GM21576 (cell line): ENCODE data around the gene RPS6KA2.
"Not testable (repeated sequence)": the region's sequence is repeated elsewhere in the genome, so short reads cannot be mapped to it uniquely, and the experiment has no call there.

Source experiments
- ATAC-seq: cut with Tn5 transposase; IDR thresholded peaks from one replicate; pipeline ENCODE4 v1.9.1; 2021; ENCODE audit warnings: mild to moderate bottlenecking, moderate library complexity; ENCODE audit not compliant: unreplicated experiment

The RPS6KA2 gene

DNA sequence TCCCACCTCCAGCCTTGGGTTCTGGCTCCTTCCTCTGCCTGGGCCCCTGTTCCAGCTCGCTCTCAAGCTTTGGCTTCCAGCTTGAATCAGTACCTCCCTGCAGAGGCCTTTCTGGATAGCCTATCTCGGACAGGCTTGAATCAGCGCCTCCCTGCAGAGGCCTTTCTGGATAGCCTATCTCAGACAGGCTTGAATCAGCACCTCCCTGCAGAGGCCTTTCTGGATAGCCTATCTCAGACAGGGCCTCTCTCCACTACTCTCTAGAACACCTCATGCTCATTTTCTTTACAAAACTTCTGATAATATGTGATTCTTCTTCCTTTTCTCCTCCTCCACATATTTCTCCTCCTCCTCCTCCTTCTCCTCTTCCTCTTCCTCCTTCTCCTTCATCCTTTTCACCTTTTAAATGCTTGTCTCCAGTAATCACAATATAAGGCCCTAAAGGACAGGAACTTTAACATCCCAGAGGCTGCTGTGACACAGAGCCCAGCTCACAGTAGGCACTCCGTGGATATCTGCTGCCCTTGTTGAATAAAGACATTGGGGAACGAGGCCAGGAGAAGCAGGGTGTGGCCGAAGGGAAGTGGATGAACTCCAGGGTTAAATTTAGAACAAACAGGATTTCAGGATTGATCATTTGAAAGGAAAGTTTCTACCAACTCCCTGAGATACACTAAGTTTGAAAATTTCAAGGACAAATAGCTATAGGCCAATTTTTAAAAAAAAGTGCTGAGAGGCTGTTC lies 9.3 kb upstream of the RPS6KA2 start:
- no peak for ATAC-seq

DNA sequence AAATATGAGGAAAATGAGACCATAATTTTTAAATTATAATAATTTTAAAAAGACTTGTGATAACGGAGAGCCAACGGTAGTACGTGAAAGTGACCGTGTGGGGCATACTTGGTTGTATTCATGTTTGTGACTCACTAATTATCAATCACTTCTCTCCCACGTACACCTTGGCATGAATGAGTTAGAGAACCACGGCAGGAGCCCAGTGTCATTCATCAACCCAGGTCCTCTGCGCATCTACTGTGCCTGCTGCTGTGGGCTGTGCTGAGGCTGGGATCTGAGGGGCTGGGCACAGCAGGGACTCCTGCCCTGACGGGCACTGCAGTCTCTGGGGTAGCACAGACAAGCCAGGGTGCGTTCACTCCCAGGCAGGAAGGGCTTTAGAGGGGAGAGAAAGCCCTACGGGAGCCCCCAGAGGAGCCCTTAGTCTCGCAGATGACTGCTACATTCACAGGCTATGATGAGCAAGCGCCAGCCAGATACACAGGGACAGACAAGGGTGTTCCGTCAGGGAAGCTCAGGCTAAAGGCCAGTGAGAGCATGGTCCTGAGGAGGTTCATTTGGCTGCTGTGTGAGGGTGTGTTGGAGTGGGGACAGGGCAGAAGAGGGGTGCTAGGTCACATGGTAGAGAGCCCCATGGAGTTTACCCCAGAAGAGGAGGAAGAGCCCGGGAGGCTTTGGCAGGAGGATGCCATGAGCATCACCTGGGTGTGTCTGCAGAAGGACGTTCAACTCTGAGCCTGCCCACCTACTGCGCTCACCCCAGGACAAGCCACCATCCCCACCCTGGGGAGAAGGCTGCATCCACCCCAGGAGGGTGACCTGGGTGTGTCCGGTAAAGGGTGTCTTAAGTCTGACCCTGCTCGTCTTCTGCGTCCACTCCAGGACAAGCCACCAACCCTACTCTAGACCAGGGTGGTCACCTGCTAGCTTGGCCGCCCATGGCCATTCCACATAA lies 8.2 kb upstream of the RPS6KA2 start:
- ATAC-seq: no peak

DNA sequence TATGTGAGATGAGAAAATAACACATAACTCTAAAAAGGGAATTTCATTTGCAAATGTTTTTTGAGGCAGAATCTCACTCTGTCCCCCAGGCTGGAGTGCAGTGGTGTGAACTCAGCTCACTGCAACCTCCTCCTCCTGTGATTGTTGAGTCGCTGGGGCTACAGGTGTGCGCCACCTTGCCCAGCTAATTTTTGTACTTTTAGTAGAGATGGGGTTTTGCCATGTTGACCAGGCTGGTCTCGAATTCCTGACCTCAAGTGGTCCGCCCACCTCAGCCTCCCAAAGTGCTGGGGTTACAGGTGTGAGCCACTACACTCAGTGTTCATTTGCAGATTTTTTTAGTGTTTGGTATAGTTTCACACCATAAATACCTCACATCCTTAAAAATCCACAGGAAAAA lies 7.5 kb upstream of the RPS6KA2 start:
- ATAC-seq: not testable (repeated sequence)

DNA sequence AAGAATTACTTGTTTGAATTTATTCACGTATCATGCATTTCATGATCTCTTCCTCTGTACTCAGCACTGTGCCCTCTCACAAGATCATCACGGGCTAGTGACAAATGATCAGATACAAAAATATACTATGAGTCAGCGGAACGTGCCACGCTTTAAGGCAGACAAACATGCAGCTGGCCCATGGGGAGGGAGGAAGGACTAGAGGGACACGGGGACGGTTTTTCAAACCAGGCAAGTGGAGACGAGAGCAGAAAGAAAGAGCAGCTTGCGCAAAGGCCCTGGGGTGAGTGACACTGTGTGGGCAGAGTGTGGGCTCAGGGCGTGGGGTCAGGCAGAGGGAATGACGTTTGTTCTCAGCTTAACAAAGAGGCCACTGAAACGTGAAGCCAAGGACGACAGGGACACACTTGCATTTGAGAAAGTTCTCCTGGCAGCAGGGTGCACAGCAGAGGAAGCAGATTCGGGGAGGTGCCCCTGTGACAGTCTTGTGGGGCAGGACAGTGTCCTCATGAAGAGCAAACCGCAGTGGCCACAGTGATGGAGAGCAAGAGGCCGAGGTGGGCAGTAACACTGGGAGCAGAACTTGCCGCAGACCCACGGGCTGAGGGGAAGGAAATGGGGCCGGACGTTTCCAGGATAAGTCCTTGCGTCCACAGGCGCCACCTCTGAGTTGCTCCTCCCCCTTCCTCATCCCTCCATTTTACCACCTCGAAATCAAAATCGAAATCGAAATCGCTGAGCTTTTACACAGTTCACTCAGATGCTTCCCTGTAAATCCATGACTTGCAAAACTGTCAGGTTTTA lies 6.9 kb upstream of the RPS6KA2 start:
- ATAC-seq: no peak

DNA sequence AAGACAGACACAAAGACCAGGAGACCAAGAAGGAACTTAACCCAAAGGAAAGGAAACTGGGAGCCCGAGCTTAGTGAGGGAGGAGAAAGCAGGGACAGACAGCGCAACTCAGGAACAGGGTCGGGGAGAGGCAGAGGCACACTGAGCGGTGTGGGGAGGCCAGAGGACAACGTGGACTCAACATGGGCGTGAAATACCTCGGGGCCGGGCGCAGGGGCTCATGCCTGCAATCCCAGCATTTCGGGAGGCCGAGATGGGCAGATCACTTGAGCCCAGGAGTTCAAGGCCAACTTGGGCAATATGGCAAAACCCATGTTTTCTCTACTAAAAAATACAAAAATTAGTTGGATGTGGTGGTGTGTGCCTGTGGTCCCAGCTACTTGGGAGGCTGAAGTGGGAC lies 5.7 kb upstream of the RPS6KA2 start:
- ATAC-seq: no peak

DNA sequence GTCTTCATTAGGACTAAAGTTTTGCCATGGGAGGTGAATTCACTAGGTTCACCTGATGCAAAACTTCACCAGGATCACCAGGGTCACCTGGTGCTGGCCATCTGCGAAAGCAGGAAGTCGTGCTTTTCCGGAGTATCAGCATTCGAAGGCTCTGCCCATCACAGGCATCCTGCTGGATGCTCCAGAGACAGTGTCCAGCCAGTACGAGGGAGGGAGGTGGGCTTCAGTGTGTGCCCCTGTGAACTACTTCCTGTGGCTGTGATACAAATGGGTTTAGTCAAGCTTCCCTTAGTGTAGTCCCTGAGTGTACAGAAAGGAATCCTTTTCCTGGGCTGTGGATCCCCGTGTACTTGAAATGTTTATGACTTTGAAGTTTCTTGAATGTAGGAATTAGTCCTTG lies 3.4 kb upstream of the RPS6KA2 start:
- ATAC-seq: no peak

DNA sequence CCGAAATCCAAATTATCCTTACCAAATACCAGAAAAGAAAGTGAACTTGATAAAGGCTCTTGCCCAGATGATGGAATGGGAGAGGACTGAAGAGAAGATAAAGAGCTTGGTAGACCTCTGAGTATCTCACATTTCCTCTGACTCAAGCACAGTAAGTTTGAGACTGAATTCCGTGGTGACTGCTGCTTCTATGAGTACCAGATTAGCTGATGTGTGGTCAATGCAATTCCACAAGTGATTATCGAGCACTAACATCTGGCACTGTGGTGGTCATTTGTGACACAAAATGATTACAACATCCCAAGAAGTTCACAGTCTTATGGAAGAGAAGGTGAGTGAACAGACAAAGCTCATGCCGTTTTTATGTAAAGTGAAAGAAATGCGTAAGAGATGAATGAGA lies 2.6 kb upstream of the RPS6KA2 start:
- ATAC-seq: no peak

DNA sequence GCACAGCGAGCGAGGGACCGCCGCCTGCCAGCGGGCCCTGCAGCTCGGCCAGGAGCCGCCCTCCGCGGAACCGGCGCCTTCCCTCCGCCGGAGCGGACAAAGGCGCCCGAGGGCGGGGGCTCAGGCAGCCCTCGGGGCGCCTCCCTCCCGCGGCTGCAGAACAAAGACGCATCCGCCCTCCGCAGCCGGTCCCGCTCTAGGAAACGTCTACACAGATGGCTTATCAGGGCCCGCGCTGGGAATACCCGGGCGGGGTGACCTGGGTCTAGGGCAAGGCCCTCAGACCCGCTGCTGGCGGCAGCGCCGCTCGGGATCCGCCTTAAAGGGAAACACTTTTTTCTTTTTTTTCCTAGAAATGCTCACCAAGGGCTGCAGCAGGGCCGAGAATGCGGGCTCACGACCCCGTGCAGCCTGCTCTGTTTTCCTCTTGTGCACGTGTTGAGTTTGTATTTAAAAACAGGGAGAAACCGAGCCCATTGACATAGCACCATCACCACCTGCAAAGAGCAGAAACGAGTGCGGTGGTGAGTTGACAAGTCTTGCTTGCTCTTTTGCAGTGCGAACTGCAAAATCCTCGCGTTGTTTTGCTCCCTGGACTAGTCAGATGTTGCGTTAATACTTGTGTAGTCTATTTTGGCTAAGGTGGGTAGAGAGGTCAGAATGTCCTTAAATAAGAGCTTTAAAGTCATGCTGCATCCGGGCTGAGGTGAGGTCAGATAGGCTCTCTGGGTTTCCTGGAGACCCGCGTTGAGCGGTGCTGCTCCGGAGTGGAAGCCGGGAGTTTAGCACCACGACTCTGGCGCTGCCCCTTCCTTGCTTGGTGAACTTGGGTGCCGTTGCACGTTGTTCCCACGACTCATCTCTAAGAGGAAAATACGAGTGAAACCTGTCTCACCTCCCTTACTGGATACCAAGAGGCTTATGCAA lies 1.1 kb upstream of the RPS6KA2 start:
- peak; percentile 22 for ATAC-seq

DNA sequence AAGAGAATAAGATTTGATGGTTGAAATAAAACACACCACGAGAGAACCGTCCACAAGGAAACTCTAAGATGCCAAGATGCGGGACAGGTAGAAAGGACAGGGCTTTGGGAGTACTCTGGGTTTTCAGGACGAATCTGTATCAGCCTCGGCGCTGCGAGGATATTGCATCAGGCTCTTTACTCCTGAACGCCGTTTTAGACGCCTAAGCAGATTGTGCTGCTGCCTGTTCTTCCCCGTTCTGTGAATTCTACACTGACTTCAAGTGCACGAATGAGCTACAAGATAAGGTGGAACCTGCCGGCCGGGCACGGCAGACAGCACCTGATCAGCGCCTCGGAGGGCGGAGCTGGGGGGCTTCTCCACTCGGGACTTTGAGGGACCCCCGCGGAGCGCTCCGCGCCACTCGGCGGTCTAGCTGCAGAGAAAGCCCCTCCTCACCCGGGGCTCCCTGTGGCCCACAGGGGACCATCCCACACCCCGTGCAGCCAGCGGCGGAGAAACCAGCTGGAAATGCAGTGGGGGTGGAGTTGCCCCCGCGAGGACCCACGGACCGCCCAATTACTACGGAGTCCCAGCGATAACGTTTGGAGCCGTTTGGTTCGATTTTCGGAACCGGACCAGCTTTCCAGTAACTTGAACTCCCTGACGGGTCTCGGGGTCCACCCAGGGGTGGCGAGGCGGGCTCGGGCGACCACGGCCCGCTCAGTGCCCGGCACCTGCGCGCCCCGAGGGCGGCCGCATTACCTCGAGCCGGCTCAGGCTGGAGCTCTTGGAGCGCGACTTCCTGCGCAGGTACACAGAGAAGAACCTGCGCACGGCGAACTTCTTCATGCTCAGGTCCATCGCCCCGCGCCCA lies 646 bp downstream of the RPS6KA2 start:
- ATAC-seq: peak; percentile 0

DNA sequence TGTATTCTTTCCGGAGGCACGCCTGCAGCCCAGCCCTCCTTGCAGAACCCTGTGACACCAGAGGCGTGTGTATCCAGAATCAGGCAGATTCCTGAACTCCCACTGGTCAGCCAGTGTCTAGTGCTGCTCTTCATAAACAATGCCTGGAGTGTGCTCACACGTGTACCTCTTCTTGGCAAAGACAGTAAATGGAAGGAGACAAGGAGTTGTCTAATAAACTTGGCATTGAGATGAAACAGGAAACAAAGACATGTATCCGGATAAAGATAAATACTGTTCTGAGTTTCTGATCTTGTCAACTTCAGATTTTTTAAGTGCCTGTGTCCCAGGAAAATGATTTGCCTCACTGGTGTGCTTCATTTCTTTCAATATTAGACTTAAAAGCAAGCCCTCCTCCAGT lies 1.7 kb downstream of the RPS6KA2 start:
- no peak for ATAC-seq

DNA sequence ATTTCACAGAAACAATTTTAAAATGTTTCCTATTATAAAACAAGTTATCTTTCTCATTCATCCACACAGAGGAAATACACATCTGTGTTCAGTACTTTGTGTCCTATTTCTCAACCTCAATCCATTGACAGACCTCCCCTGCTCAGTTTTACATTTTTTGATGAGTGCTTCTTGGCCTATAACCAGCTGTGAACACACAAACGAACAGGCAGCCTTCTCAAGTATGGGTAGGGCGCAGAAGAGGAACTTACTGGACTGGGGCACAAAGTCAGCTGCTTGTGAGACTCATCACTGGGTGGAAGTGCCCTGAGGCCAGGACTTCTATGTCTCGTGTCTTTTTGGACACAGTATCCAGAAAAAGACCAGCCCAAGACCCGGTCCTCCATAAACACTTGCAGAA lies 2.8 kb downstream of the RPS6KA2 start:
- no peak for ATAC-seq

DNA sequence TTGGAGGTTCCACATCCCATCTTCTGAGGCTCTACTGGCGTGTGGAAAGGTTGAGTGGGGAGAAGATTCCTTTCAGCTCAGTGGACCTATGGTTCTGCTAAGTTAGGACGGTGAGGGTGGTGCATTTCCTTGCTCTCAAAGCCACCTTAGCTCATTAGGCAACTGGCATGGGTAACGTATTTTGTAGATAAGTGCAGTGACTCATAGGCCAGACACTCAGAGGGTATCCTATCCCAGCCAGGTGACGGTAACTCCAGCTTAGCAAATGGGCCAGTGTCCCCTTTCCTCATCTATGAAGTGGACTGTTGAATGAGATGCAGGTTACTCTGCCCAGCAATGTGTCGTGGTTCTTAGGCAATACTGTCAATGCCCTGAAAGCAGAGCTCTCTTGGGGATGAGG lies 3.7 kb downstream of the RPS6KA2 start:
- ATAC-seq: no peak

DNA sequence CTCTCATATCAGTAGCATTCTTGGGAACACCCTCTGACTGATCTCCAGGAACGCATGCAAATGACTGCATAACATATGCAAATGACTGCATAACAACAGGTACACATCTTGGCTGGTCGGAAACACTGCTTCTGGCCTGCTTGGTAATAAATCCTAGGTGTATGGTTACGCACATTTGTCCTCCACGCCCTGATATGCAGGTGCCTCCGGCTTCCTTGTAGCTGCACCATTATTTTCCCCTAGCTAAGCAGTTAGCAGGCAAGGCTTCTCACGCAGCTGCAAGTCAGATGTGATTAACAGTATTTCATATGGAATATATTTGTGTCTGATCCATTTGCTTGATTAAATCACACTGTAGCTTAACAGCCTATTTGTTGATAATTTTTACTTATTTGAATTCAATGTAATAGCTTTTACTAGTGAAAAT lies 5.9 kb downstream of the RPS6KA2 start:
- no peak for ATAC-seq

DNA sequence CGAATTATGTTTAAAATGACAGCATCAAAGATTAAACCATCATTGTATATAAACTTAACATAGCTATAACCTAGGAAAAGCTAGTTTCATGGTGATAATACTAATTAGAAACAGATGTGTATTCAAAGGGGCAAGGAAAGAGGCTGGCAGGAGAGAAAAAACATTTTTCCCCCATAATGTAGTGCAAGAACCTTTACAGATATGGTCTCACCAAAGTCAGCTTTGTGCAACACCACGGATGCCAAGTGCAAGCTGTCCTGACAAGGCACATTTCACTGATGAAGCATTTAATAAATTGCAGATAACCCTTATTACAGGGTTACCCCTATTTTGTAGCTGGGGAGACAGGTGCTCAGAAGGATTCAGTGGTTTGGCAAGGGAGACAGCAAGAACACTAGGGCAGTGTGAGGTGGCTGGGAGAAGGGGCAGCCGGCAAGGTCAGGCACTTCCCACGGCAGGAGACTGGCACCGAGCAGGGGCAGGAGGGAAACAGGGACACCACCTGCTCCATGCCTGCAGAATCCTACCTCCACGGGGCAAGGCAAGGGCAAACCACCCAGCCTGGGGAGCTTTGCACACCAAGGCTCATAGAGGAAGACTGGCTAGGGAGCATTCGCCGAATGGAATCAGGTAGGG lies 6.5 kb downstream of the RPS6KA2 start:
- ATAC-seq: no peak

DNA sequence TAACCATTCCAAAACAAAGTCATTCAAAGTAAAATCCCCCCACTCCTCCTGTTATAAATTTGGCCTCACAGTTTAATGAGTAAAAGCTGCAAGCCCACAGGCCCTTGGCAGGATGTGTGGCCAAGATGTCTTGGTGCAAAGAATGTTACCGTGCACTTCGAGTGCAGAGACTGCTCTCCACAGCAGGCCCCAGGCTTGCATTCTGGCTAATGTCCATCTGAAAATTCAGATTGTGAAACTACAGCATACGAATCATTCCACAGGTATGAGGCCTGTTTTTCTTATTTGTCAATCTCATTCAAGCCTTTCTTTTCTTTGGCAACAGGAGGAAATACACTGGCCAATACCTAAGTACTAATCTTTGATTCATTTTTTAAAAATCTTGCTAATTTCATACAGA lies 7.1 kb downstream of the RPS6KA2 start:
- no peak for ATAC-seq

DNA sequence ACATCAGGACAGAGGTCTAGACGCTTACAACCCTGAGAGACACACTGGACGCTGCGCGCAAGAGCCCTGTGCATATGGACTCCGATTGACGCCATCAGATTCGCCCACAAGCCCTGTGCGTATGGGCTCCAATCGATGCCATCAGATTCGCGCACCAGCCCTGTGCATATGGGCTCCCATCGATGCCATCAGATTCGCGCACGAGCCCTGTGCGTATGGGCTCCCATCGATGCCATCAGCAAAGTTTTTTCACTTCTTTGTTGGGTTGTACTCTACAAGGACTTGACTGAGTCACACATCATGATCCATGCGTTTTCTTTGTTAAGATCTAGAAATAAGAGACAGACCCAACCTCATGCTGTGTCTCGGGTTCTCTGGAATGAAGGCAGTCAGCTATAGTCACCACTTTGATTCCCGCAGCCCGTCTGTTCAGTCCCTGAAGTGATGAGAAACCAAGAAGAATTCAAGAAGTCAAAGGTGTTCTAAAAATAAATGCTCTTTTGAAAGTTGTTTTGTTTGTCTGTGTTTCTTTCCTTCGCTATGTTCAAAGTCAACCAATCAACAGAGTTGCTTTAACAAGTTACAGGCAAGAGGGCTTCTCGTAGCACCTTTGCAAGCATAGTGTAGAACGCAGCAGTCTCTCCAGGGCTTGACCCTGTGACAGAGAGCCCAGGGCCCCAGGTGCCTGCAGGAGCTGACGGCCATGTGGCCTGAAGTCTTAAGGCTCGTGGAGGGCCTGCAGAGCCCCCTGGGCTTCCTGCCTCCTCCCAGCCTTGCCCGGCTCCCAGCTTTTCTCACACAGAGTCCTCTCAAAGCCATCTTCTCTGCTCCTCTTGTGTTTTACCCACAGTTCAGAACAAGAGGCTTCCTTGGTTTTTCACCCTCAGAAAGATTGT lies 7.9 kb downstream of the RPS6KA2 start:
- ATAC-seq: no peak

DNA sequence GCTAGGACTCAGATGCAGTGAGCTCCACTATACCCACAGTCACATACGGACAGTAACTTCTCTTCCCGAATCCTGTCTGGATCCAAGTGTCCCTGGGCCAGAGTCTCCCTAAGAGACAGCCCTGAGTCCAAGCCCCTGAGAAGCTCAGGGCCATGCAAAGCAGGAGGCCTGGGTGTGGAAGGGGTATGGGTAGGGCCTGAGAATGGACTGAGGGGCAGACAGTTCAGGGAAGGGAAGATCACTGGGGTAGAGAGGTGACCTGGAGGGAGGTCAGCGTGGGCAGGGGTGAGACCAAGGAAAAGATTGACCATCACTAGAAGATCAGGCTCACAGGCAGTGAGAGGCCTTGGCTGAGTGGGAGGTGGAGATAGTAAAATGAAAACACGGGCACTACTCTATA lies 8.8 kb downstream of the RPS6KA2 start:
- ATAC-seq: no peak

DNA sequence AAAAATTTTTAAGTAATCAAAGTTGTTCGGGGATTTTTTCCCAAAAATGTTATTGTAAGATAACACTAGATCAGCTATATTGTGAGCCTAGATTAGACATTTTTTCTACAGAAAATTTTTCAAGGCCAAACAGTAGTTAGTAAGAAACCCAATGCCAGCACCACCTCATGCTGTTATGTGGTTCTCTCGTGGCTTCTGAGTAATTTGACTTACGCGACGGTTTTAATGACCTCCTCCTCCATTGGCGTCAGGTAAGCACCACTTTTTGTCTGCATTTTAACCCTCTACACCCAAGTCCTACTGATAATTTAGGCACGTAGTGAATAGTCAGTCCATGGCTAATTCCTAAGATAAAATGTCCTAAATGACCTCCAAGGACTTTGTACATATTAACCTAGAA lies 9.7 kb downstream of the RPS6KA2 start:
- ATAC-seq: no peak
